Subcutaneous abdominal adipose tissue (tissue), 5 donors: Measurements from ENCODE around the gene DAO.

Experiments used
- H3K27ac ChIP-seq: one replicate; pipeline ENCODE4 v1.7.0; 2013; ENCODE audit warnings: low read depth, mild to moderate bottlenecking, inconsistent platforms, low read length, moderate library complexity
- H3K27me3 ChIP-seq, 5 donors: one replicate each; pipeline ENCODE4 v1.7.0; 2013; ENCODE audit warnings: low read length in 5 of 5, inconsistent platforms in 1 of 5; ENCODE audit not compliant: control insufficient read depth in 5 of 5, insufficient read depth in 4 of 5
- H3K36me3 ChIP-seq, 5 donors: one replicate each; pipeline ENCODE4 v1.7.0; 2013; ENCODE audit warnings: low read length in 5 of 5; ENCODE audit not compliant: control insufficient read depth in 5 of 5, insufficient read depth in 5 of 5
- H3K4me1 ChIP-seq, 5 donors: one replicate each; pipeline ENCODE4 v1.7.0; 2013; ENCODE audit warnings: low read length in 5 of 5, mild to moderate bottlenecking in 3 of 5, moderate library complexity in 1 of 5; ENCODE audit not compliant: control insufficient read depth in 5 of 5, insufficient read depth in 5 of 5
- H3K4me3 ChIP-seq, 5 donors: one replicate each; pipeline ENCODE4 v1.7.0; 2013; ENCODE audit warnings: low read length in 5 of 5, low read depth in 1 of 5
- H3K9ac ChIP-seq, 5 donors: one replicate each; pipeline ENCODE4 v1.7.0; 2013; ENCODE audit warnings: low read length in 5 of 5, mild to moderate bottlenecking in 4 of 5, moderate library complexity in 3 of 5
- H3K9me3 ChIP-seq, 5 donors: one replicate each; pipeline ENCODE4 v1.7.0; 2013; ENCODE audit warnings: low read length in 5 of 5; ENCODE audit not compliant: control insufficient read depth in 5 of 5
- donor health status: healthy.
- donor health status: healthy.
- donor health status: healthy.
- donor health status: healthy.
- donor health status: healthy.

DAO gene

GRCh38 chr12:108879615-108880254 lies at the start of gene DAO:
Gene DAO (plus strand): TSS chr12:108880092. CDS start chr12:108885007, 4,915 bp downstream.
- Histone ChIP-seq H3K4me1 (peaks cover 0 to 10% (median 2%) of the 10 kb centered on the region in 5 donors), H3K9ac (no peak within 1 kb of the TSS), H3K27me3 (peaks cover 0 to 4% (median 0%) of the 10 kb centered on the region in 5 donors), H3K4me3 (no peak within 1 kb of the TSS), H3K36me3 (no peaks in the 10 kb centered on the region), H3K9me3 (no peaks in the 10 kb centered on the region), H3K27ac (no peak within 1 kb of the TSS)

DNA sequence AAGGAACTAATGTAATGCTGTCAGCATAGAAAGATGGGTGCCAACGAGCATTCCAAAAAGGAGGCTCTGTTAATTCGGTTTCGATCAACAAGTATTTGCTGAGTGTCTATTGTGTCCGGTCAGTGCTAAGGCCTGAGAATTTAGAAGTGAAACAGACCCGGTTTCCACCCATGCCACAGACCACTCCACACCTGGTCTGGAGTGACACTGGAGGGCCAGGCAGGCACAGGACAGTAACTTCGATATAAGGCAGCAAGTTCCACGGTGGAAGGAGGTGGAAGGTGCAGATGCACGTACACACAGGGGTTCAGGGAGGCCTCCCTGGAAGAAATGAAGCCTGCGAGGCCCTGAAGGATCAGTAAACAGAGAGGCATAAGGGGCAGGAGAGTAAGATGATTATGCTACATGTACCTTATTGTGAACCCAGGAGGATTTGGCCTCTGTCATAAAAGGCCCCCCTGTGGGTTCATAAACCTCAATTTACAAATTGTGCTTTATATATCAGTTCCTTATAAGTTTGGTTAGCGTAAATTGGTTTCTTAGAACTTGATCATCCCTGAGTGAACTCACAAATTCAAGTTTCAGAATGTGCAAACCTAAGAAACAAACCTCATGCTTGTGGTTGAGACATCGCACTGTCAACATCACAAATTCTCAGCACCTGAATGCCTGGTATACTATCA lies 48.4 kb upstream of the DAO start:
- H3K9me3 ChIP-seq, result no peaks in the 10 kb centered on the region
- no peak overlapping the region for H3K4me3 ChIP-seq
- peaks cover 0 to 35% (median 32%) of the 10 kb centered on the region in 5 donors for H3K36me3 ChIP-seq
- H3K4me1 ChIP-seq, result peaks cover 37 to 76% (median 62%) of the 10 kb centered on the region in 5 donors
- no peaks in the 10 kb centered on the region for H3K27me3 ChIP-seq
- peak overlapping the region; percentile 17 for H3K27ac ChIP-seq
- H3K9ac ChIP-seq, result peak overlapping the region in 1 of 5 donors; percentile 17

GRCh38 chr12:108832208-108832607 lies 47.7 kb upstream of the DAO start:
- Histone ChIP-seq H3K4me3 (no peak overlapping the region), H3K36me3 (peaks cover 0 to 35% (median 32%) of the 10 kb centered on the region in 5 donors), H3K27ac (peak overlapping the region; percentile 93), H3K9ac (peak overlapping the region in 2 of 5 donors; percentile 12 to 63), H3K4me1 (peaks cover 31 to 76% (median 57%) of the 10 kb centered on the region in 5 donors), H3K9me3 (no peaks in the 10 kb centered on the region), H3K27me3 (no peaks in the 10 kb centered on the region)

- H3K4me3 ChIP-seq, result peak overlapping the region in 3 of 5 donors; percentile 23 to 32 (median 23)
- H3K36me3 ChIP-seq, result peaks cover 0 to 35% (median 32%) of the 10 kb centered on the region in 5 donors
- H3K9me3 ChIP-seq, result no peaks in the 10 kb centered on the region
- H3K9ac ChIP-seq, result peak overlapping the region; percentile 42 to 65 (median 57)
- no peaks in the 10 kb centered on the region for H3K27me3 ChIP-seq
- peak overlapping the region; percentile 93 for H3K27ac ChIP-seq
- H3K4me1 ChIP-seq, result peaks cover 27 to 76% (median 54%) of the 10 kb centered on the region in 5 donors
These were observed 47.0 kb upstream of the DAO start for GRCh38 chr12:108832730-108833354.

DNA sequence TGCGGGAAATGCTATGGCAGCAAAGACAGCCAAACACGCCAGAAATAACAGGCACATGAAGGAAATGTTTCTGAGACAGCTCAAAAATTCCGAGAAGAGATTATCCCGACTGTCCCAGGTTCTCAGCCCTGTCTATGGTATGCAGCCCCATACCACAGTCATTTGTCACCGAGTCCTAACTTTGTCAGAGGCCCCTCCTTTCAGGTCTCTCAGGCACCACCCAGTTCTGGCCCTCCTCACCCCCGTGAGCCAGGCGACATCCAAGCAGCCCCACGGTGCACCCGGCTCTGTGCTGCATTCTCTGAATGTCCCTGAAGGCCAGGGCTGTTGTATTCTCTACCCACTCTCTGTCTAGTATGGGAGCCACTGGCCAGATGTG lies 46.5 kb upstream of the DAO start:
- Histone ChIP-seq H3K4me1 (peaks cover 25 to 76% (median 54%) of the 10 kb centered on the region in 5 donors), H3K27me3 (no peaks in the 10 kb centered on the region), H3K9me3 (no peaks in the 10 kb centered on the region), H3K36me3 (peaks cover 0 to 35% (median 32%) of the 10 kb centered on the region in 5 donors), H3K4me3 (peak overlapping the region in 3 of 5 donors; percentile 1 to 32 (median 23)), H3K9ac (peak overlapping the region; percentile 49 to 65 (median 62)), H3K27ac (peak overlapping the region; percentile 93)

GRCh38 chr12:108833757-108834472 lies 46.0 kb upstream of the DAO start:
- Histone ChIP-seq H3K9me3 (no peaks in the 10 kb centered on the region), H3K9ac (peak overlapping the region; percentile 49 to 72 (median 63)), H3K27me3 (no peaks in the 10 kb centered on the region), H3K4me1 (peaks cover 29 to 76% (median 54%) of the 10 kb centered on the region in 5 donors), H3K36me3 (peaks cover 0 to 35% (median 32%) of the 10 kb centered on the region in 5 donors), H3K27ac (peak overlapping the region; percentile 93), H3K4me3 (peak overlapping the region in 3 of 5 donors; percentile 1 to 25 (median 23))

- peaks cover 35 to 91% (median 74%) of the 10 kb centered on the region in 5 donors for H3K4me1 ChIP-seq
- no peak overlapping the region for H3K27ac ChIP-seq
- H3K9ac ChIP-seq, result no peak overlapping the region
- H3K27me3 ChIP-seq, result no peaks in the 10 kb centered on the region
- H3K36me3 ChIP-seq, result peaks cover 0 to 23% (median 20%) of the 10 kb centered on the region in 5 donors
- H3K4me3 ChIP-seq, result no peak overlapping the region
- H3K9me3 ChIP-seq, result no peaks in the 10 kb centered on the region
These were observed 43.8 kb upstream of the DAO start for GRCh38 chr12:108835860-108836634.

DNA sequence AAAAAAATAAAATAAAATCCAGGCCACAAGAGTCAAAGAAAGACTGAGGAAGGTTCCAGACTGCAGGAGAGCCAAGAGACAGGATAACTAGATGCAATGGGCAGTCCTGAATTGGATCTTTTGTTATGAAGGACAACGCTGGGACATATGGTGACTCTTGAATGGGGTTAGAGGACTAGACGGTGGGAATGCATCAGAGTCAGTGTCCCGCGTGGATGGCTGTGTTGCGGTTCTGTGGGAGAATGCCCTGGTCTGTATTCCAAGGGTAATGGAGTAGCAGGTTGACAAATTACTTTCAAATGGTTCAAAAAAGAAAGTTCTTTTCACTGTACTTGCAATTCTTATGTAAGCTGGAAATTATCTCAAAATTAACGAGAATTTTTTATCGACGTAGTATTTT lies 42.7 kb upstream of the DAO start:
- Histone ChIP-seq H3K9me3 (no peaks in the 10 kb centered on the region), H3K36me3 (peaks cover 0 to 18% (median 14%) of the 10 kb centered on the region in 5 donors)

GRCh38 chr12:108837680-108838079 lies 42.2 kb upstream of the DAO start:
- Histone ChIP-seq H3K9me3 (no peaks in the 10 kb centered on the region), H3K27ac (peak overlapping the region; percentile 86), H3K9ac (peak overlapping the region in 1 of 5 donors; percentile 46), H3K36me3 (peaks cover 0 to 19% (median 15%) of the 10 kb centered on the region in 5 donors), H3K27me3 (no peaks in the 10 kb centered on the region), H3K4me1 (peaks cover 33 to 88% (median 73%) of the 10 kb centered on the region in 5 donors), H3K4me3 (no peak overlapping the region)

More for the DNA sequence above, 42.7 kb upstream of the DAO start:
- Histone ChIP-seq H3K27me3 (no peaks in the 10 kb centered on the region), H3K27ac (peak overlapping the region; percentile 86), H3K4me1 (peaks cover 35 to 88% (median 73%) of the 10 kb centered on the region in 5 donors), H3K4me3 (no peak overlapping the region), H3K9ac (no peak overlapping the region)
